CD14-positive monocyte (primary cell): ENCODE measurements around the gene KLHDC7B. TPM values are rescaled to one million over a fixed set of nuclear protein-coding genes. Genes with fewer than 3 reads are reported as not detected.

Source experiments
- DNase-seq, 3 donors: peaks; one replicate each; pipeline ENCODE4 v3.0.0-alpha.2; 2011 to 2022
- H2AFZ ChIP-seq: 2 replicates; pipeline ENCODE4 v1.6.0; 2012; ENCODE audit warnings: mild to moderate bottlenecking, low read depth, low read length, inconsistent platforms; ENCODE audit not compliant: insufficient read depth, poor library complexity, severe bottlenecking
- H3K27ac ChIP-seq, 2 donors: 1 replicate in 1 of 2; 2 replicates in 1 of 2; pipeline ENCODE4 v1.5.1; 2012 to 2013; ENCODE audit warnings: low read length in 2 of 2, control low read depth in 1 of 2, inconsistent platforms in 1 of 2, low read depth in 1 of 2, mild to moderate bottlenecking in 1 of 2
- H3K27me3 ChIP-seq, 2 donors: one replicate each; pipeline versions ENCODE4 v1.6.0 to v1.6.1; 2011 to 2013; ENCODE audit warnings: low read length in 2 of 2; ENCODE audit not compliant: control insufficient read depth in 2 of 2, insufficient read depth in 2 of 2
- H3K36me3 ChIP-seq, 2 donors: replicated peaks in 1 of 2; 1 replicate in 1 of 2; 2 replicates in 1 of 2; pipeline versions ENCODE4 v1.5.1 to v1.6.1; 2012 to 2013; ENCODE audit warnings: low read length in 2 of 2, control low read depth in 1 of 2, inconsistent platforms in 1 of 2, mild to moderate bottlenecking in 1 of 2; ENCODE audit not compliant: insufficient read depth in 2 of 2, control insufficient read depth in 1 of 2
- H3K4me1 ChIP-seq, 2 donors: 1 replicate in 1 of 2; 2 replicates in 1 of 2; pipeline versions ENCODE4 v1.5.1 to v1.6.1; 2012 to 2013; ENCODE audit warnings: low read length in 2 of 2, control low read depth in 1 of 2, inconsistent platforms in 1 of 2, mild to moderate bottlenecking in 1 of 2, moderate library complexity in 1 of 2; ENCODE audit not compliant: insufficient read depth in 2 of 2, control insufficient read depth in 1 of 2
- H3K4me2 ChIP-seq: replicated peaks from 2 replicates; pipeline ENCODE3; 2012; ENCODE audit warnings: low read length, moderate library complexity, mild to moderate bottlenecking; ENCODE audit not compliant: poor library complexity, severe bottlenecking; ENCODE audit errors: extremely low read depth
- H3K4me3 ChIP-seq, 3 experiments: fragments of 200-600 bp in 1 of 3; sonication (generic) in 1 of 3; replicated peaks in 1 of 3; 1 replicate in 2 of 3; 2 replicates in 1 of 3; pipeline ENCODE4 v1.5.1; 2011 to 2013; ENCODE audit warnings: low read length in 3 of 3, mild to moderate bottlenecking in 3 of 3, control low read depth in 2 of 3, low read depth in 2 of 3, inconsistent platforms in 1 of 3, moderate library complexity in 1 of 3
- H3K79me2 ChIP-seq: 2 replicates; pipeline ENCODE4 v1.6.0; 2012; ENCODE audit warnings: mild to moderate bottlenecking, control low read depth, inconsistent platforms, low read length, moderate library complexity; ENCODE audit not compliant: insufficient read depth
- H3K9ac ChIP-seq: 2 replicates; pipeline ENCODE4 v1.6.0; 2017; ENCODE audit warnings: low read length, mild to moderate bottlenecking; ENCODE audit not compliant: insufficient read depth, poor library complexity, severe bottlenecking
- H3K9me3 ChIP-seq, 2 donors: replicated peaks in 1 of 2; 1 replicate in 1 of 2; 2 replicates in 1 of 2; pipeline versions ENCODE4 v1.5.1 to v1.6.1; 2012 to 2013; ENCODE audit warnings: low read length in 2 of 2, control low read depth in 1 of 2; ENCODE audit not compliant: control insufficient read depth in 1 of 2, insufficient read depth in 1 of 2
- H4K20me1 ChIP-seq: 2 replicates; pipeline ENCODE4 v1.6.0; 2012; ENCODE audit warnings: mild to moderate bottlenecking, low read length, control low read depth, moderate library complexity; ENCODE audit not compliant: insufficient read depth
- H3K27ac Mint-ChIP-seq, 7 donors: one replicate each; pipeline ENCODE4 v1.8.0; 2020; ENCODE audit warnings: mild to moderate bottlenecking in 7 of 7, mixed read lengths in 7 of 7, moderate library complexity in 6 of 7, inconsistent platforms in 2 of 7
- H3K27me3 Mint-ChIP-seq, 3 donors: one replicate each; pipeline ENCODE4 v1.8.0; 2021 to 2022; ENCODE audit warnings: low read depth in 3 of 3, mild to moderate bottlenecking in 3 of 3, mixed read lengths in 3 of 3, moderate library complexity in 3 of 3, inconsistent platforms in 1 of 3
- H3K36me3 Mint-ChIP-seq, 2 donors: one replicate each; pipeline ENCODE4 v1.8.0; 2020; ENCODE audit warnings: mixed read lengths in 2 of 2, inconsistent platforms in 1 of 2, mild to moderate bottlenecking in 1 of 2
- H3K4me1 Mint-ChIP-seq: one replicate; pipeline ENCODE4 v1.8.0; 2020; ENCODE audit warnings: mild to moderate bottlenecking, mixed read lengths
- H3K4me3 Mint-ChIP-seq, 2 donors: one replicate each; pipeline ENCODE4 v1.8.0; 2020; ENCODE audit warnings: mild to moderate bottlenecking in 2 of 2, mixed read lengths in 2 of 2, moderate library complexity in 1 of 2
- H3K9me3 Mint-ChIP-seq, 7 donors: one replicate each; pipeline ENCODE4 v1.8.0; 2020 to 2022; ENCODE audit warnings: mixed read lengths in 7 of 7, mild to moderate bottlenecking in 6 of 7, moderate library complexity in 6 of 7, inconsistent platforms in 2 of 7
- CTCF ChIP-seq: fragments of 200-600 bp; IDR thresholded peaks from one replicate; pipeline ENCODE4 v1.8.0; 2022; ENCODE audit warnings: antibody characterized with exemption, mild to moderate bottlenecking
- WGBS: methylation state at CpG from one replicate; pipeline ENCODE4 v1.1.5; 2013; ENCODE audit warnings: missing lambda C conversion rate; ENCODE audit not compliant: insufficient coverage; 5-methylcytosine and 5-hydroxymethylcytosine counted together
- intact Hi-C, 2 donors: fragments of 100-400 bp; cut with micrococcal nuclease; formaldehyde crosslinking; loops; one replicate each; pipeline versions ENCODE4 v1.15.0 to v1.15.1; 2023
- polyA plus RNA-seq, 3 donors: library from polyadenylated mRNA; depleted of rRNA in 1 of 3; unstranded in 2 of 3; stranded (reverse) in 1 of 3; fragments of 300-500 nt in 2 of 3; fragments of >200 nt in 1 of 3; fragmentation: Illumina TruSeq in 2 of 3; gene quantifications; 1 replicate in 2 of 3; 2 replicates in 1 of 3; pipeline ENCODE4 v1.2.3, GENCODE V29; 2012 to 2021

The KLHDC7B gene
- polyA plus RNA-seq, 3 donors = 0.88 to 4.3 (median 1.4) TPM

GRCh38 chr22:50502096-50502495 lies 43.6 kb upstream of the KLHDC7B start:
- peak in 1 of 3 donors; percentile 3 for DNase-seq
- peaks cover 15 to 26% of the 10 kb centered on the region in 2 donors for H3K36me3 Mint-ChIP-seq
- Histone ChIP-seq H3K79me2 (peaks cover 24% of the 10 kb centered on the region), H3K27ac (no peak overlapping the region), H3K36me3 (peaks cover 30 to 36% of the 10 kb centered on the region in 2 donors), H2AFZ (no peak overlapping the region), H3K4me1 (peaks cover 7 to 12% of the 10 kb centered on the region in 2 donors), H3K4me2 (no peak overlapping the region), H3K9me3 (no peaks in the 10 kb centered on the region), H3K9ac (no peak overlapping the region), H3K4me3 (no peak overlapping the region), H3K27me3 (no peaks in the 10 kb centered on the region), H4K20me1 (no peaks in the 10 kb centered on the region)
- no peak for TF ChIP-seq CTCF
- H3K4me3 Mint-ChIP-seq = no peak overlapping the region
- peaks cover 7% of the 10 kb centered on the region for H3K4me1 Mint-ChIP-seq
- intact Hi-C loops = no loop called here
- peak overlapping the region in 1 of 7 donors; percentile 8 for H3K27ac Mint-ChIP-seq
- WGBS = 94% methylated on average over 5 of the region's 6 CpGs
- H3K27me3 Mint-ChIP-seq = peaks cover 5 to 8% (median 6%) of the 10 kb centered on the region in 3 donors
- H3K9me3 Mint-ChIP-seq = no peaks in the 10 kb centered on the region

- no peaks in the 10 kb centered on the region for H3K27me3 ChIP-seq
- no peaks in the 10 kb centered on the region for H4K20me1 ChIP-seq
- no peak overlapping the region for H3K9ac ChIP-seq
- Mint-ChIP-seq H3K4me1 (peaks cover 10% of the 10 kb centered on the region), H3K4me3 (no peak overlapping the region), H3K27me3 (peaks cover under 1 to 4% (median 3%) of the 10 kb centered on the region in 3 donors), H3K36me3 (peaks cover 15 to 26% of the 10 kb centered on the region in 2 donors), H3K27ac (peak overlapping the region in 1 of 7 donors; percentile 68), H3K9me3 (no peaks in the 10 kb centered on the region)
- H2AFZ ChIP-seq = no peak overlapping the region
- peaks cover 27% of the 10 kb centered on the region for H3K79me2 ChIP-seq
- intact Hi-C loops = no loop called here
- TF ChIP-seq CTCF = no peak
- H3K4me2 ChIP-seq = no peak overlapping the region
- WGBS = 97% methylated on average over 18 of the region's 24 CpGs
- H3K36me3 ChIP-seq = peaks cover 30 to 36% of the 10 kb centered on the region in 2 donors
- H3K27ac ChIP-seq = no peak overlapping the region
- no peak overlapping the region for H3K4me3 ChIP-seq
- H3K4me1 ChIP-seq = peaks cover 9 to 15% of the 10 kb centered on the region in 2 donors
- no peaks in the 10 kb centered on the region for H3K9me3 ChIP-seq
- peak in 1 of 3 donors; percentile 4 for DNase-seq
Measured at GRCh38 chr22:50502628-50503474, 42.8 kb upstream of the KLHDC7B start.
